VCaP (cell line): ENCODE measurements around the gene SALL2.
"Not testable (repeated sequence)": the region's sequence is repeated elsewhere in the genome, so short reads cannot be mapped to it uniquely, and the experiment has no call there.

Experiments
- H3K27ac ChIP-seq: fragments of 450-650 bp; 2 replicates; pipeline ENCODE4 v1.5.1; 2017
- TF ChIP-seq, protein P1 (sequence below): fragments of 450-650 bp; conservative IDR thresholded peaks from 2 replicates; pipeline ENCODE4 v1.5.1; 2017; ENCODE audit warnings: mild to moderate bottlenecking, moderate library complexity

SALL2 gene

GRCh38 chr14:21553266-21553665 is 27.1 kb upstream of the SALL2 start:
- H3K27ac ChIP-seq, result no peak overlapping the region
- TF ChIP-seq, protein P1, sequence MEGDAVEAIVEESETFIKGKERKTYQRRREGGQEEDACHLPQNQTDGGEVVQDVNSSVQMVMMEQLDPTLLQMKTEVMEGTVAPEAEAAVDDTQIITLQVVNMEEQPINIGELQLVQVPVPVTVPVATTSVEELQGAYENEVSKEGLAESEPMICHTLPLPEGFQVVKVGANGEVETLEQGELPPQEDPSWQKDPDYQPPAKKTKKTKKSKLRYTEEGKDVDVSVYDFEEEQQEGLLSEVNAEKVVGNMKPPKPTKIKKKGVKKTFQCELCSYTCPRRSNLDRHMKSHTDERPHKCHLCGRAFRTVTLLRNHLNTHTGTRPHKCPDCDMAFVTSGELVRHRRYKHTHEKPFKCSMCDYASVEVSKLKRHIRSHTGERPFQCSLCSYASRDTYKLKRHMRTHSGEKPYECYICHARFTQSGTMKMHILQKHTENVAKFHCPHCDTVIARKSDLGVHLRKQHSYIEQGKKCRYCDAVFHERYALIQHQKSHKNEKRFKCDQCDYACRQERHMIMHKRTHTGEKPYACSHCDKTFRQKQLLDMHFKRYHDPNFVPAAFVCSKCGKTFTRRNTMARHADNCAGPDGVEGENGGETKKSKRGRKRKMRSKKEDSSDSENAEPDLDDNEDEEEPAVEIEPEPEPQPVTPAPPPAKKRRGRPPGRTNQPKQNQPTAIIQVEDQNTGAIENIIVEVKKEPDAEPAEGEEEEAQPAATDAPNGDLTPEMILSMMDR, result no peak

GRCh38 chr14:21544588-21544987 is 18.4 kb upstream of the SALL2 start:
- not testable (repeated sequence) for H3K27ac ChIP-seq

DNA sequence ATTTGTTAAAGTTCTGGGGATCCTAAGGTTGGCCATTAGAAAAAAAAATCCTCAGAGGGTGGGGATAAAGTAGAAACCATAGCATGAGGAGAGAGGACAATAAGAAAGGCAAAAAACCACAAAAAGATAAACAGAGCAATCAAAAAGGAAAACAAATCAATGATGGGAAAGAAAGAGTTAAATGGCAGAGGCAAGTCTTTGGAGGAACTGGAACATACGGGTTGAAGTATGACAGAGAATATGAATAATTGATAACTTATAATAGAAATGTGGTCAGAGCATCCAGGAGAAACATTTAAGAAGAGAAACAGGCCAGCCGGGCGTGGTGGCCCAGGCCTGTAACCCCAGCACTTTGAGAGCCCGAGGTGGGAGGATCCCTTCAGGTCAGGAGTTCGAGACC is 17.8 kb upstream of the SALL2 start:
- no peak overlapping the region for H3K27ac ChIP-seq
- TF ChIP-seq, protein P1, result no peak

DNA sequence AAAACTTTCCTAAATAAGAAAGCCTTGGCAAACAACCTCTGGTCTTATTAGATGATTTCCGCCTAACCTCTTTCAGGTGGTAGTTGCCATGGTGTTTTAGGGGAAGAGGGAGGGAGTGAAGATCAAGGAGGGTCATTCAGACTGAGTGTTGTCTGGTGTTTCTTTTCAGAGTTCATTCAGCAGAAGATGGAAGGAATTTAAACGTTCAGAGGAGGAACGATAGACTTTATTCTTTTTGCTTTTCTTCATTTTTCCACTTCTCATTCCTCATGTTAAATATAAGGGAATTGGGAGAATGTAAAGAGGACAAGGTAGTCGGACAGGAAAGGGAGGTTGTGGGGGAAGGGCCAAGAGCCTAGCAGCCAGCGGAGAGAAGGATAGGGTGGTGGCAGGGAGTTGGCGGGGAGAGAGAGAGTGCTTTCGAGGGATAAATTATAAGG is 17.4 kb upstream of the SALL2 start:
- no peak overlapping the region for H3K27ac ChIP-seq
- TF ChIP-seq, protein P1, result no peak

GRCh38 chr14:21541413-21542074 is 15.4 kb upstream of the SALL2 start:
- H3K27ac ChIP-seq, result no peak overlapping the region
- TF ChIP-seq, protein P1, result no peak

GRCh38 chr14:21539189-21539940 is 13.2 kb upstream of the SALL2 start:
- H3K27ac ChIP-seq, result no peak overlapping the region
- TF ChIP-seq, protein P1, result no peak

GRCh38 chr14:21537090-21537424 is 10.9 kb upstream of the SALL2 start:
- no peak overlapping the region for H3K27ac ChIP-seq
- TF ChIP-seq, protein P1, result no peak
